NCI-H345 (cell line): Measurements from ENCODE around the gene EGF.

Experiments
- DNase-seq: peaks from one replicate; lab custom pipeline; 2025; lab: John Stamatoyannopoulos, UW

The EGF gene

GRCh38 chr4:109962401-109962800, 49.7 kb downstream of the EGF start:
- no peak for DNase-seq

DNA sequence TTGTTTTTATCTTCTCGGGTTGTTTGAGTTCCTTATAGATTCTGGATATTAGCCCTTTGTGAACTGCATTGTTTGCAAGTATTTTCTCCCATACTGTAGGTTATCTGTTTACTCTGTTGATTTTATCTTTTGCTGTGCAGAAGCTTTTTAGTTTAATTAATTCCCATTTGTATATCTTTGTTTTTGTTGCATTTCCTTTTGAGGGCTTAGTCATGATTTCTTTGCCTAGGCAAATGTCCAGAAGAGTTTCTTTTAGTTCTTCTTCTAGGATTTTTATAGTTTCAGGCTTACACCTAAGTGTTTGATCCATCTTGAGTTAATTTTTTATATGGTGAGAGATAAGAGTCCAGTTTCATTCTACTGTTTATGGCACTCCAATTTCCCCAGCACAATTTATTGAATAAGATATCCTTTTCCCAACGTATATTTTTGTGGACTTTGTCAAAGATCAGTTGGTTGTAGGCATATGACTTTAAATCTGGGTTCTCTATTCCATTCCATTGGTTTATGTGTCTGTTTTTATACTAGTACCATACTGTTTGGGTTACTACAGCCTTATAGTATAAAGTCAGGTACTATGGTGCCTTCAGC, 54.3 kb downstream of the EGF start:
- no peak for DNase-seq

DNA sequence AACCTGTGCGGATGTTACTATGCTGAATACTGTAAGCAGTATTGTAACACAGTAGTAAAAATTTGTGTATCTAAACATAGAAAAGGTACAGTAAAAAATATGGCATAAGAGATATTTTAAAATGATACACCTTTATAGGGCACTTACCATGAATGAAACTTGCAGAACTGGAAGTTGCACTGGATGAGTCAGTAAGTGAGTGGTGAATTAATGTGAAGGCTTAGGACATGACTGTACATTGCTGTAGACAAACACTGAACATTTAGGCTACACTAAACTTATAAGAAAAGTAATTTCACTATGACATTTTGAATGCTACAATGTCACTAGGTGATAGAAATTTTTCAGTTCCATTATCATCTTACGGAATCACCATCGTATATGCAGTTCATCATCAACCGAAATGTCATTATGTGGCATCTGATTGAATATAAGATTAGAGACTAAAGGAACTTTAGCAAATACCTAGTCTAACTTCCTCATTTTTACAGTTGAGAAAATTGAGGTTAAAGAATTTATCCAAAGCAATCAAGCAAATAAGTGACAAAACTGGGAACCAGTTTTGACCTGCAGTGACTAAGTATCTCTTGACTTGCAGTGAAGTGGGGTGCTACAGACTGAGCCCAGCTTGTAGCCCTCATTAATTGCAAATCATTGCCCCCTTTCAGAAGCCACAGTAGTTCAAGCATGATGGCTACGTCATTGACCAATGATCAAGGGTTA, 55.3 kb downstream of the EGF start:
- DNase-seq = no peak

DNA sequence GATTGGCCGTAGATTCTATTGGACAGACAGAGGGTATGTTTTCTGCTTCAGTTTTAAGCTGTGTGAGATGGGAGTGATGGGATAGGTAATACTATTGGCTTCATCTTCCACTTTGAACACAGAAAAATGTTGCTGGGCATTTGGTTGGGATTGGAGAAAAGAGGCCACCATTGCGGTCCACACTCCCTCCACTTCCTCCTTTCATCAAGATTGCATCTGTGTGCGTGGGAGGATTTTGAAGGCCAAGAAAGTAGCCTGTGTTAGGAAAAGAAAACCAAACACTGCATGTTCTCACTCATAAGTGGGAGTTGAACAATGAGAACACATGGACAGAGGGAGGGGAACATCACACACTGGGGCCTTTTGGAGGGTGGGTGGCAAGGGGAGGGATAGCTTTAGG, 56.4 kb downstream of the EGF start:
- DNase-seq = no peak

DNA sequence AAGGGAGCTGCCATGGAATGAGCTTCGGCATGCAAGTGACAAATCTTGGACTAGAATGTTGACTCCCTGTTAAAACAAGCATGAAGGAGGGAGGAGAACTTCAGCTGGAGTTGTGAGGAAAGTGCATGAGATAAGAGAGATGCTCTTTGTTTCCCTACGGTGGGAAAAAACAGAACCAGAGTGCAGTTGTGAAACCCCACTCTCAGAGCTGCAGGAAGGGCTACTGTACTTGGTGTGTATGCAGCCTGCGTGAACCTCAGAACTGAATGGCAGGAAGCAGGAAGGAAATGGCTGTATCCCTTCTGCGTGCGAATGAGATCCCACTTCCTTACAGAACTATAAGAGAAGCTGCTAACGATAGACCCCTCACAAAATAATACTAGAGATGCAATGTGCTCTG, 57.2 kb downstream of the EGF start:
- DNase-seq = no peak

GRCh38 chr4:109972786-109973528, 60.3 kb downstream of the EGF start:
- DNase-seq = no peak

DNA sequence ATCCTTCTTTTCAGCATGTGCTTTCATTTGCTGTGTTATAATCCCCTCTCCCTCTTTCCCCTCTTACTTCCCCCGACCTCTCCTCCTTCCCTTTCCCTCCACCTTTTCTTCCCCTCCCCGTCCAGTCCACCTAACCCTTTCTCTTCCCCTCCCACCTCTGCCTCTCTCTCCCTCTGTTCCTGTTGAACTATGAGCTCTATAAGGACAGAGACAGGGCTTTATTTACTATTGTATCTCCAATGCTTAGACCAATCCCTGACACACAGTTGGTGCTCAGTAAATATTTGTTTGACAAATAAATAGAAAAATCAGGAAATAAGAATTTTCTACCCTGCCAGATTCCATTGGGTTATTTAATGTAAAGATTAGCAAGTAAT, 60.8 kb downstream of the EGF start:
- DNase-seq = no peak

- no peak for DNase-seq
Observed at GRCh38 chr4:109976189-109976588, 63.5 kb downstream of the EGF start.

GRCh38 chr4:109977854-109978501, 65.3 kb downstream of the EGF start:
- peak; percentile 3 for DNase-seq

- DNase-seq = no peak
Observed at GRCh38 chr4:109978704-109979454, 66.2 kb downstream of the EGF start.

- DNase-seq = no peak
Observed at GRCh38 chr4:109979920-109980717, 67.4 kb downstream of the EGF start.

DNA sequence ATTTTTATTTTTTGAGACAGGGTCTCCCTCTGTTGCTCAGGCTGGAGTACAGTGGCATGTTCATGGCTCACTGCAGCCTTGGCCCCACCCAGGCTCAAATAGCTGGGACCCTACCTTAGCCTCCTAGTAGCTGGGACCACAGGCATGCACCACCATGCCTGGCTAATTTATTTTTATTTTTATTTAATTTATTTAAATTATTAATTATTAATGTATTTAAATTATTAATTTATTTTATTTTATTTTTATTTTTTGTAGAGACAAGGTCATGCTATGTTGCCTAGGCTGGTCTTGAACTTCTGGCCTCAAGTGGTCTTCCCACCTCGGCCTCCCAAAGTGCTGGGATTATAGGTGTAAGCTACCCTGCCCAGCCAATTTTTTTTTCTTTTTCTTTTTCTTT, 69.3 kb downstream of the EGF start:
- DNase-seq = no peak

GRCh38 chr4:109982521-109982920, 69.8 kb downstream of the EGF start:
- no peak for DNase-seq

DNA sequence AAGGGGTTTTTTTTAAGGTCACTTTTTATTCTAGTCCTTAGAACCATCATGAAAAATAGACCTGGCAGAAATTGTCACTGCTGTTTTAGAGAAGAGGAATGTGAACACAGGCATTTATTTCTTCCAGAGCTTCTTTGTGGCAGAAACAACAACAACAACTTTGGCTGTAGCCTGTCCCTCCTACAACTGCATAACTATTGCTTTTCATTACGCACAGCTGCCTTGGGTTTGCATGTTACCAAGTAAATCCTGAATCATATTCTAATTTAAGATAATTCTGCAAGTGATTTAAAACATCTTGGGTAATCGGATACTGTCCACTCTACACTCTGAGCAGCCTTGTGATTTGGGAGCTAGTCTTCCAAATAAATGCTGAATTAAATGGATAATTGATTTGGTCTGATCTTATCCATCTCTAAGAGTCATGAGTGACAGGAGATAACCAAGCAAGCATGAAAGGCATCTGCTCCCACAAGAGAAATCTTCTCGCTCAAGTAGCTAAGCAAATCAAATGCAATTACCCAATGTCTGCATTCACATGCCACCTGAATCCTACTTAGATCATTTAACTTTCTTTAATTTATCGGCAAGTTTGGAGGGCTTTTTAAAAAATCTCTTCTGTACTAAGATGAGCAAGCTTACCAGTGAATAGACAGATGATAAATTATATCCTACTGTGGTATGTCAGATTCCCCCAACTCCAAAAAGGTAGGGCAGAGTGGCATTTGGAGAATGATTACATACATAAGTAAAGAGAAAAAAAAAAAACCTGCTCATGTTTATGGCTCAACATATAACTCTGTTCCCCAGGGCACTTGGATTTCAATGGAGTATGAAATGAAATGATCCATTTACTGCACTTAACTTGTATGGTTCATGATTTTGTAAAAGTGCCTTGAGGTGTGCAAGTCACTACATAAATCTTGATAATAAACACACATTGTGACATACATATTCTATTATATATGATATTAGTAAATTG, 73.6 kb downstream of the EGF start:
- peak; percentile 44 for DNase-seq

DNA sequence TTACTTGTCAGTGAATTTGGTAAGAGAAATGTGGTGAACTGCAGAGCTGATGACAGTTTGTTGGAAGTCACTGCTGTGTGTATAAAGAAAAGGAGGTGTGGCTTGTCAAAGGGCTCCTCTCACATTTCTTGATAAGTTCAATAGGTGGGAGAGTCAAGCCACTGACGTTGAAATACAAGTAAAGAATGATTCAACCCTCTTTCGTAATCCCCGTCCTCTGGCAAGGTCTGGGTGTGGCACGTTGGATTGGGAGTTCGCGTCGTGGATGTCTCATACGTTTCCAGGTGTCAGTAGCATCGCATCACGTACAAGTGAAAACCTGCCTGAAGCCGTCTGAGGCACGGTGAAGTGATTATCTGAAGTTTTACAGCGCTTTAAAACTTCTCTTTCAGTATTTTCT, 76.4 kb downstream of the EGF start:
- DNase-seq = peak; percentile 3

- no peak for DNase-seq
Observed at GRCh38 chr4:109989618-109990017, 76.9 kb downstream of the EGF start.

DNA sequence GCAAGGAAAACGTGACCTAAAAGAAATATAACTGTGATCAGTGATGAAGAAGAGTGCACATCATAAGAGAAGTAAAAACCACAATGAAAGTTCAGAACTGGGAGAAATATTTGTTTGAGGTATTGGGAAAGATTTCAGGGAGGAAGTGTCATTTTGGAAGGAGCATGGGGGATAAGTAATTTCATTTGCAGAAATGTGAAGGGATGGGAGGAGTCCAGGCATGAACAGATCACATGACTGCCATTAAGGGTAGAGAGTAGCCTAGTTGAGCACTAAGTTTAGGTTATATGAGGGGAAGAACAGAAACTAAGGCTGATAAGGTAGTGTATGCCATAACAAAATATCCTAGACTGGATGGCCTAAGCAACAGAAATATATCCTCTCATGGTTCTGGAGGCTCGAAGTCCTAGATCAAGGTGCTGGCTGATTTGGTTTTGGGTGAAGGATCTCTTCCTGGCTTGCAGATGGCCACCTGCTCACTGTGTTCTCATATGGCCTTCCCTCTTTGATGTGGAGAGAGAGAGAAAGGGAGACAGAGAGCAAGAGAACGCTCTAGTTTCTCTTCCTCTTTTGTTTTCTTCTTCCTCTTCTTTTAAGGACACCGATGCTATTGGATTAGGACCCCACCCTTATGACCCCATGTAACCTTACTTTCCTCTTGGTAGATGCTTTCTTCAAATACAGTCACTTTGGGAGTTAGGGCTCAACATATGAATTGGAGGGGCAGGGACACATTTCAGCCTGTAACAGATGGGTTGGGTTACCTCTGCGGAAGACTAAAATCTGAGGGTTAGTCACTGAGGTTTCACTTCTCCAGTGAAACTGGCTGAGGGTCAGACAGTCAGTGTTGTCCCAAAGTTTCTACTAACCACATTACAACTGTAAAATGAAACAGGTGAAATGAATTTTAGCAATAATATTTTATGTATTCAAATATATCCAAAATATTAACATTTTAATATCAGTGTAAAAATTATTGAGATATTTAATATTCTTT, 77.9 kb downstream of the EGF start:
- no peak for DNase-seq

DNA sequence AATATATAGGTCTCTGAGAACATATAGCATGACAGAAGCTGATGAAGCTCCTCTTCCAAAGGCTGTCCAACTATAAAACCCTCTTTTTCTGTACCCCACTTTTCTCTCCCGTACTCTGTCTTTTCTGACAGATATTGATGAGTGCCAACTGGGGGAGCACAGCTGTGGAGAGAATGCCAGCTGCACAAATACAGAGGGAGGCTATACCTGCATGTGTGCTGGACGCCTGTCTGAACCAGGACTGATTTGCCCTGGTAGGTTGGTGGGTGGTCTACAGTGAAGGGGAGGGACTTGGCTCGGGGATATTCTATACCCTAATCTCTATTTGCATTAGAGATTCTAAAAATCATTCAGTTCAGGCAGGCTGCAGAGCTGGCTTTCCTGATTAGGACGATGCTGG, 80.4 kb downstream of the EGF start:
- DNase-seq = no peak

DNA sequence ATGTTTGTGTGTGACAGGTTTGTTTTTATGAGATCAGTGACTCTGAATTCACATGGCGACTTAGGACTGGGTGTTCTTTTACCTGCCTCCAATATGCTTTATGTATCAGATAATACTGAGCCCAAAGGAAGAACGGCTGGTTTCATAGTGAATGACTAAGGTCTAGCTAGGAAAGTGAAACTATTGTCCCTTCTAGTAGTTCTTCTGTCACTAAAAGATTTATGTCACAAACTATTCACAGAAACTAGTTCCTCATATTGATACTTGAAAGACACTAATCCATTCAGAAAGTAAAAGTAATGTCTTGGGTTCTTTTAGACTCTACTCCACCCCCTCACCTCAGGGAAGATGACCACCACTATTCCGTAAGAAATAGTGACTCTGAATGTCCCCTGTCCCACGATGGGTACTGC, 81.7 kb downstream of the EGF start:
- no peak for DNase-seq
